SIG-M5 treated with dmso at 0.1 percent for 504 hours (cell line): ENCODE results near the gene GATD1.

Source experiments
- DNase-seq: peaks from one replicate; lab custom pipeline; 2025; ENCODE audit not compliant: unreplicated experiment; lab: John Stamatoyannopoulos, UW

GATD1 gene

GRCh38 chr11:795634-796564, 18.6 kb upstream of the GATD1 start:
- DNase-seq, result peak; percentile 84

GRCh38 chr11:794766-795633, 17.7 kb upstream of the GATD1 start:
- DNase-seq, result no peak

- DNase-seq, result no peak
These were observed 16.9 kb upstream of the GATD1 start for GRCh38 chr11:794013-794765.

- no peak for DNase-seq
These were observed 16.3 kb upstream of the GATD1 start for GRCh38 chr11:793556-793955.

- DNase-seq, result no peak
These were observed 15.6 kb upstream of the GATD1 start for GRCh38 chr11:792873-793272.

- no peak for DNase-seq
These were observed 15.2 kb upstream of the GATD1 start for GRCh38 chr11:792535-792821.

- no peak for DNase-seq
These were observed 14.6 kb upstream of the GATD1 start for GRCh38 chr11:791658-792534.

- DNase-seq, result no peak
These were observed 13.7 kb upstream of the GATD1 start for GRCh38 chr11:790721-791564.

GRCh38 chr11:789943-790342, 12.7 kb upstream of the GATD1 start, which contains the start of gene CEND1:
TSS of gene CEND1 (minus strand) at chr11:790090. CDS start at chr11:788576, 1,514 bp downstream.
- no peak for DNase-seq

GRCh38 chr11:788953-789940, 12.0 kb upstream of the GATD1 start:
- DNase-seq, result no peak

- DNase-seq, result no peak
These were observed 10.8 kb upstream of the GATD1 start for GRCh38 chr11:788009-788640.

GRCh38 chr11:787084-787675, 9.9 kb upstream of the GATD1 start:
- no peak for DNase-seq

- DNase-seq, result no peak
These were observed 9.2 kb upstream of the GATD1 start for GRCh38 chr11:786235-787083.

GRCh38 chr11:783581-784015, 6.3 kb upstream of the GATD1 start:
- no peak for DNase-seq

GRCh38 chr11:782264-783174, 5.2 kb upstream of the GATD1 start:
- no peak for DNase-seq
